Tibial nerve (tissue), 3 donors: Measurements from ENCODE around the gene CCDC184.

Experiments used
- CTCF ChIP-seq, 5 experiments: fragments of 200-600 bp in 3 of 5; fragments of 450-650 bp in 2 of 5; sonication (generic) in 3 of 5; IDR thresholded peaks; one replicate each; pipeline ENCODE4 v1.5.1; 2016 to 2019; ENCODE audit warnings: antibody characterized with exemption in 5 of 5, mild to moderate bottlenecking in 3 of 5, moderate library complexity in 2 of 5
- POLR2A ChIP-seq, 2 donors: fragments of 450-650 bp; IDR thresholded peaks; one replicate each; pipeline ENCODE4 v1.6.1; 2017; ENCODE audit warnings: antibody characterized with exemption in 2 of 2, mild to moderate bottlenecking in 2 of 2, moderate library complexity in 2 of 2

- TF ChIP-seq CTCF (IDR thresholded peaks at IDR 0.05), result no peak
- TF ChIP-seq POLR2A (IDR thresholded peaks at IDR 0.05), result no peak
Observed at GRCh38 chr12:48194799-48195201, 11.4 kb downstream of the CCDC184 start.
